GM23338 (cell line): ENCODE measurements around the gene SCNN1A. TPM values are rescaled to one million over a fixed set of nuclear protein-coding genes. Genes with fewer than 3 reads are reported as not detected.

ENCODE experiments used
- ATAC-seq: fragments of 200-7000 bp; cut with Tn5 transposase; 3 replicates; pipeline ENCODE4 v1.9.1; 2020
- DNase-seq: peaks from one replicate; pipeline ENCODE4 v3.0.0-alpha.2; 2015; ENCODE audit warnings: low spot score
- H2AFZ ChIP-seq: fragments of 200-600 bp; sonication (generic); 2 replicates; pipeline ENCODE4 v1.8.0; 2016; ENCODE audit warnings: antibody characterized with exemption, mild to moderate bottlenecking, moderate library complexity
- H3F3A ChIP-seq: fragments of 200-600 bp; sonication (generic); replicated peaks from 2 replicates; pipeline ENCODE4 v1.8.0; 2017; ENCODE audit warnings: antibody characterized with exemption, mixed run types, low read depth
- H3K27ac ChIP-seq: fragments of 200-600 bp; sonication (generic); 2 replicates; pipeline ENCODE4 v1.6.1; 2016; ENCODE audit warnings: low read depth
- H3K27me3 ChIP-seq: fragments of 200-600 bp; sonication (generic); 2 replicates; pipeline ENCODE4 v1.8.0; 2016; ENCODE audit warnings: mild to moderate bottlenecking, mixed run types, moderate library complexity; ENCODE audit not compliant: insufficient read depth
- H3K36me3 ChIP-seq: fragments of 200-600 bp; sonication (generic); 2 replicates; pipeline ENCODE4 v1.8.0; 2016; ENCODE audit warnings: mild to moderate bottlenecking; ENCODE audit not compliant: insufficient read depth
- H3K4me1 ChIP-seq: fragments of 200-600 bp; sonication (generic); 2 replicates; pipeline ENCODE4 v1.8.0; 2016; ENCODE audit warnings: mild to moderate bottlenecking, moderate library complexity; ENCODE audit not compliant: insufficient read depth
- H3K4me2 ChIP-seq: fragments of 200-600 bp; sonication (generic); 2 replicates; pipeline ENCODE4 v1.7.1; 2017; ENCODE audit warnings: mixed run types
- H3K4me3 ChIP-seq: fragments of 200-600 bp; sonication (generic); 2 replicates; pipeline ENCODE4 v1.6.1; 2016; ENCODE audit warnings: mixed run types
- H3K79me2 ChIP-seq: fragments of 200-600 bp; sonication (generic); replicated peaks from 2 replicates; pipeline ENCODE4 v1.8.0; 2017; ENCODE audit warnings: mild to moderate bottlenecking; ENCODE audit not compliant: insufficient read depth
- H3K9me2 ChIP-seq: fragments of 200-600 bp; sonication (generic); 2 replicates; pipeline ENCODE4 v1.8.0; 2017; ENCODE audit not compliant: insufficient read depth
- H4K20me1 ChIP-seq: fragments of 200-600 bp; sonication (generic); replicated peaks from 2 replicates; pipeline ENCODE4 v1.8.0; 2017; ENCODE audit warnings: mild to moderate bottlenecking; ENCODE audit not compliant: insufficient read depth
- H3K27ac Mint-ChIP-seq: 2 replicates; pipeline ENCODE4 v1.8.0; 2020; ENCODE audit warnings: inconsistent platforms, mild to moderate bottlenecking, moderate library complexity, mixed read lengths
- H3K27me3 Mint-ChIP-seq: 3 replicates; pipeline ENCODE4 v1.8.0; 2022; ENCODE audit warnings: low read depth, mild to moderate bottlenecking, moderate library complexity, mixed read lengths, inconsistent platforms; ENCODE audit not compliant: insufficient read depth, poor library complexity
- H3K36me3 Mint-ChIP-seq: 3 replicates; pipeline ENCODE4 v1.8.0; 2021; ENCODE audit warnings: low read depth, mild to moderate bottlenecking, inconsistent platforms, moderate library complexity, mixed read lengths
- H3K4me1 Mint-ChIP-seq: 3 replicates; pipeline ENCODE4 v1.8.0; 2020; ENCODE audit warnings: mild to moderate bottlenecking, inconsistent platforms, mixed read lengths
- H3K4me3 Mint-ChIP-seq: 3 replicates; pipeline ENCODE4 v1.8.0; 2021; ENCODE audit warnings: moderate library complexity, mild to moderate bottlenecking, inconsistent platforms, mixed read lengths
- H3K9me3 Mint-ChIP-seq: 3 replicates; pipeline ENCODE4 v1.8.0; 2020; ENCODE audit warnings: moderate library complexity, mild to moderate bottlenecking, inconsistent platforms, mixed read lengths
- CREB1 ChIP-seq: fragments of 250-450 bp; sonication (Bioruptor Pico); IDR thresholded peaks from 2 replicates; pipeline ENCODE4 v1.5.0; 2020; ENCODE audit warnings: low read depth, mild to moderate bottlenecking, moderate library complexity
- CTCF ChIP-seq, 2 experiments: fragments of 200-600 bp in 1 of 2; sonication (generic) in 1 of 2; conservative IDR thresholded peaks; 2 replicates each; pipeline versions ENCODE4 v1.5.1 to v1.6.1; 2016 to 2017; ENCODE audit warnings: antibody characterized with exemption in 2 of 2, low read depth in 2 of 2, mild to moderate bottlenecking in 2 of 2, moderate library complexity in 1 of 2
- ETS1 ChIP-seq: IDR thresholded peaks from 2 replicates; pipeline ENCODE4 v1.6.1; 2016; ENCODE audit warnings: antibody characterized with exemption
- EZH2 ChIP-seq: fragments of 200-600 bp; sonication (generic); IDR thresholded peaks from one replicate; pipeline ENCODE4 v1.8.0; 2017; ENCODE audit warnings: antibody characterized with exemption, mild to moderate bottlenecking, low read depth; ENCODE audit not compliant: unreplicated experiment
- EZH2phosphoT487 ChIP-seq: fragments of 200-600 bp; sonication (generic); IDR thresholded peaks from one replicate; pipeline ENCODE4 v1.8.1; 2018; ENCODE audit warnings: antibody characterized with exemption; ENCODE audit not compliant: unreplicated experiment
- JUNB ChIP-seq: IDR thresholded peaks from one replicate; pipeline ENCODE4 v1.6.1; 2016; ENCODE audit warnings: antibody characterized with exemption; ENCODE audit not compliant: unreplicated experiment
- NANOG ChIP-seq: IDR thresholded peaks from 2 replicates; pipeline ENCODE4 v1.6.1; 2016; ENCODE audit warnings: antibody characterized with exemption, borderline replicate concordance
- POLR2AphosphoS5 ChIP-seq: IDR thresholded peaks from 2 replicates; pipeline ENCODE4 v1.6.1; 2016; ENCODE audit warnings: antibody characterized with exemption, low read depth
- REST ChIP-seq: IDR thresholded peaks from one replicate; pipeline ENCODE4 v1.6.1; 2018; ENCODE audit warnings: antibody characterized with exemption; ENCODE audit not compliant: unreplicated experiment
- STAT1 ChIP-seq: IDR thresholded peaks from one replicate; pipeline ENCODE4 v1.6.1; 2016; ENCODE audit warnings: antibody characterized with exemption; ENCODE audit not compliant: unreplicated experiment
- ZNF114 ChIP-seq: fragments of 250-450 bp; sonication (Bioruptor Pico); IDR thresholded peaks from 2 replicates; pipeline ENCODE4 v1.5.0; 2020; ENCODE audit warnings: mild to moderate bottlenecking, moderate library complexity
- ZNF331 ChIP-seq: fragments of 250-450 bp; sonication (Bioruptor Pico); IDR thresholded peaks from 2 replicates; pipeline ENCODE4 v1.5.0; 2020; ENCODE audit warnings: low read depth, mild to moderate bottlenecking, moderate library complexity
- ZNF462 ChIP-seq: fragments of 250-450 bp; sonication (Bioruptor Pico); IDR thresholded peaks from 2 replicates; pipeline ENCODE4 v1.5.0; 2020; ENCODE audit warnings: mild to moderate bottlenecking, moderate library complexity
- polyA plus RNA-seq: library from polyadenylated mRNA; unstranded; fragments of >200 nt; fragmentation: Nextera tagmentation; extraction: Ambion mirVana; gene quantifications from 2 replicates; pipeline ENCODE4 v1.2.1, GENCODE V29; 2016
- total RNA-seq: library from RNA; depleted of rRNA; stranded (reverse); fragments of >200 nt; shearing (Covaris generic); gene quantifications from 2 replicates; pipeline ENCODE4 v1.2.3, GENCODE V29; 2014

Gene SCNN1A
- total and polyA plus RNA-seq, 2 experiments from 2014 or later, result 37.1 to 125 TPM

GRCh38 chr12:6323340-6323994 is 51.9 kb downstream of the SCNN1A start:
- Histone ChIP-seq H3K27me3 (no peaks in the 10 kb centered on the region), H2AFZ (no peak overlapping the region), H3K27ac (peak overlapping the region; percentile 88), H4K20me1 (no peaks in the 10 kb centered on the region), H3F3A (peaks cover 33% of the 10 kb centered on the region), H3K79me2 (no peaks in the 10 kb centered on the region; the same call in 1 of the 2 replicates), H3K9me2 (no peaks in the 10 kb centered on the region), H3K36me3 (peaks cover 12% of the 10 kb centered on the region; the same call in 1 of the 2 replicates), H3K4me3 (peak overlapping the region; percentile 42), H3K4me2 (peak overlapping the region; percentile 68), H3K4me1 (peaks cover 44% of the 10 kb centered on the region)
- TF ChIP-seq JUNB, result no peak
- no peak for TF ChIP-seq ZNF114
- TF ChIP-seq POLR2AphosphoS5, result 0 out of 2 replicates have a peak, but pooled peaks have one; percentile 14
- TF ChIP-seq ZNF462, result peak; percentile 85
- no peak for TF ChIP-seq REST
- no peak for TF ChIP-seq EZH2
- TF ChIP-seq ZNF331, result no peak
- TF ChIP-seq EZH2phosphoT487, result no peak
- TF ChIP-seq CTCF (conservative IDR thresholded peaks at IDR 0.05; ENCODE audit: low read depth in 2 of 2), result peak; percentile 36 to 49
- TF ChIP-seq NANOG, result peak; percentile 71
- peak; percentile 47 for TF ChIP-seq CREB1 (CRISPR knock-in tag)
- no peak for TF ChIP-seq ETS1
- no peak for TF ChIP-seq STAT1
- ATAC-seq (peak; percentile 64), DNase-seq (peak; percentile 92)
- H3K27me3 Mint-ChIP-seq, result peaks cover 35% of the 10 kb centered on the region
- H3K27ac Mint-ChIP-seq, result peak overlapping the region; percentile 94
- peaks cover 39% of the 10 kb centered on the region for H3K36me3 Mint-ChIP-seq
- no peaks in the 10 kb centered on the region; the same call in 2 of the 3 replicates for H3K9me3 Mint-ChIP-seq
- peaks cover 66% of the 10 kb centered on the region for H3K4me1 Mint-ChIP-seq
- H3K4me3 Mint-ChIP-seq, result peak overlapping the region; percentile 49
